ENCODE data around the gene KDM1B.

KDM1B gene

DNA sequence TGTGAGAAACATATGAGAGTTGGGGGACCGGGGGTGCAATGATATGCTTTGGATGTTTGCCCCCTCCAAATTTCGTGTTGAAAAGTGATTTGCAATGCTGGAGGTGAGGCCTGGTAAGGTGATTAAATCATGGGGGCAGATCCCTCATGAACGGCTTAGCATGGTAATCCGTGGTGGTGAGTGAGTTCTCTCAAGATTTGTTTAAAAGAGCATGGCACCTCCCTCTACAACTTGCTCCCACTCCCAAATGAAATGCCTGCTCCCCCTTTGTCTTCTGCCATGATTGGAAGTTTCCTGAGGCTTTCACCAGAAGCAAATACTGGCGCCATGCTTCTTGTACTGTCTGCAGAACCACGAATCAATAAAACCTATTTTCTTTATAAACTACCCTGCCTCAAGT, 106.7 kb downstream of the KDM1B start:
- DNase-seq, result no peak

DNA sequence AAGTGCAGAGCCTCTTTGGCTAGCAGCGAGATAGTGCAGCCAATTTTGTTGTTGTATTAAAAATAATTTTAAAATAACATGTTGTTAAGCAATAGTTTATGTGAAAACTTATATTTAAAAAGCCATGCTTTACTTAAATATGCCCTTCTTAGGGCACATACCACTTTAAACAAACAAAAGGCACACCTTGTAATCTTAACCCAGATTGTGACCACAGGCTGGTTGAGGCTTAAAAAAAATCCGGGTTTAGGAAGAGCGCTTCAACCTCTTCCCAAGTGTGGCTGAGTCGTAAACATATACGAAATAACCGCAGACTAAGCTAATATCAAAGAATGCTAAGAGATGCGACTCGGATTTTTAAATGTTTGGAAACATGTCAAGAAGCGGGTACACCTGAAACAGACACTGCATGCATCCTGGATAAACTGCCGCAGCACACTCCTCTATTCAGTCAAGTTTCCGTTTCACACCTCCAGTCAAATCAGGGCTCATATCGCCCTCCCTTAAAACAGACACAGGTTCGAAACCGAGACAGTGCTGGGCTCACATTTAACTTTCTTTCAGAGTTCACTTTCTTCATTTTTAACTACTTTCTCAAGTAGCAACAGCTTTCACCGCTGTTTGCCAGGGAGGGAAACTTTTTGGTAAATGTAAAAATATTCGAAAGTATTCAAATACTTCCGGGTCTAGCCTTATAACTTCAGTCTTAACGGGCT, 107.6 kb downstream of the KDM1B start:
- no peak for DNase-seq

DNA sequence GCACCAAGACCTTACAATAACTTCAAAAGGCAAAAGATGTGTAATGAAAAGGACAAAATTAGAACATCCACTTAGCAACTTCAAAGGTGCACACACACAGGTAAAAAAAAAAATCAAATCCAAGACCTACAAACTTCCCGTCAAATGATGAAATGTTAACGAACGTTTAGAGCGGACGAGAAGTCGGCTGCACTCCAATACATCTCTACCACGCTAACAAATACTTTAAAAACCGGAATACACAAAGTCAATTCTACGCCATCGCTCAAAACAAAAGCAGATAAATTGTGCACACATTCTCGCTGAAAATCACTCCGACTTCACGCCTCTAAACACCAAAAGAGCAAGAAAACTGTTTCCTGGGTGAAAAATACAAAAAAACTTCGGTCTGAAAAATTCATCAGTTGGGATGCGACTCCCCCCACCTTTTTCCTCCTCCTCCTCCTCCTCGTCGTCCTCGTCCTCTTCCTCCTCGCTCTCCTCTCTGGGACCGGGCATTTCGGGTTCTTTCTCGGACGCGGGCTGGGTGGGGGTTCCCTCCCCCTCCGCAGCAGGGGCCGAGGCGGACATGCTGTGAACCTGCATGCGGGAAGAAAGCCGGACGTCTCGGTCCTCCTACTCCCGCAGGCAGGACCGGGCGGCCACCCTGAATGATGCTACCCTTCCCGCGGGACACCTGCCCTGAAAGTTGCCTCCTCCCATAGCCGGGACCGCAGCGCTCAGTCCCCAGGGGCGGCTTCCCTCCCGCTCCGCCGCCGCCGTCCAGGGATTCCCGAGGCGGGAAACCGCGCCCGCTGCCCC, 108.4 kb downstream of the KDM1B start:
- DNase-seq, result peak in 17 of 56 donors; percentile 23 to 71 (median 59)

DNA sequence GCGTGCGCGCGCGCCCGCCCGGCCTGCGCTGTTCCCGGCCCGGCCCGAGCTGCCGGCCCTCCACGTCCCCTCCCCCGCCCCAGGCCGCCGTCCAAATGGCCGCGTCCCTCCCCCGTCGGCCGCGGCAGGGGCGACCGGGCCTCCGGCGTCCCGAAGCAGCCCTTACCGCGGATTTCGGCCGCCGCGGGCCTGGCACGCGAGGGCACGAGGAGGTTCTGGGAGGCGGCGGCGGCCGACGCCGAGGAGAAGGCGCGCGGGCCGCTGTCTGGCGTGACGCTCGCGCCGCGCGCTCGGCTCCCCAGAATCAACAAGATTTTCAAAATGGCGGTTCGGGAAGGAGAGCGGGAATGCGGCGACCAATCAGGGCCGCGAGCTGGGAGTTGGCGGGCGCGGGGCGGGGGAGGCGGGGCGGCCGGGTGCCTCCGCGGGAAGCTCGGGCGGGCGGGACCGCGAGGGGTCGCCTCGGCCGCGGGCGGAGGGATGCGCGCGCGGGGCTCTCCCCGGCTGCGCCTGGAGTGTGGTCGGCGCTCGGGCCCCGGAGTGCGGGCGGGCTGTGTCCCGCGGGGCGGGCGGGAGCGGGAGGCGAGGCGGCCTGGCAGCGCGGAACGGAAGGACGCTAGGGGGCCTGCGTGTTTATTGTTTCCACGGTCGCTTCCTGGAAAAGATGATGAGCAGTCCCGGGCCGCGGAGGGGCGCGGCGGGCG, 109.1 kb downstream of the KDM1B start, which contains the start of gene DEK:
DEK (minus strand) TSS at position 312 of the 704 bp plus-strand sequence. CDS start 543 bp downstream, outside the sequence.
- peak in 54 of 56 donors; percentile 63 to 99 (median 91) for DNase-seq

DNA sequence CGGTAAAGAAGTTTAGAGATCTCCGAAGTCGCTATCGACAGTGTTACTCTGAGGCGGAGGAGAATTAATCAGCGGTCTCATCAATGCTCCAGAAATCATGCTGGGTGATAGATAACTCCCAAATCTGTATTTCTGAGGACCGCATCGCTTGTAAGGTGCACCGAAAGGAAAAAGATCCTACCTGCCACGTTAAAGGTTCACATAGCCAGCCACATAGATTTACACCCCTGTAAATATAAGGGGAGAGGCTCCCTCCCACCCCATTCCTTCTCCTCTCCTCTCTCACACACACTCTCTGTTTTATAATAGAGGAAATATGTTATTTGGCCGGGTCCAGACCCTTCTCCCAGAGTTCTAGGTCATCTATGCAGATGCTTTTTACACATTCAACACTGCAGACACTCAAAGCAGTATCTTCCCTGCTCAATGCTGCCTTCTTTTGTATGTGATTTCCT, 109.7 kb downstream of the KDM1B start:
- no peak for DNase-seq

DNA sequence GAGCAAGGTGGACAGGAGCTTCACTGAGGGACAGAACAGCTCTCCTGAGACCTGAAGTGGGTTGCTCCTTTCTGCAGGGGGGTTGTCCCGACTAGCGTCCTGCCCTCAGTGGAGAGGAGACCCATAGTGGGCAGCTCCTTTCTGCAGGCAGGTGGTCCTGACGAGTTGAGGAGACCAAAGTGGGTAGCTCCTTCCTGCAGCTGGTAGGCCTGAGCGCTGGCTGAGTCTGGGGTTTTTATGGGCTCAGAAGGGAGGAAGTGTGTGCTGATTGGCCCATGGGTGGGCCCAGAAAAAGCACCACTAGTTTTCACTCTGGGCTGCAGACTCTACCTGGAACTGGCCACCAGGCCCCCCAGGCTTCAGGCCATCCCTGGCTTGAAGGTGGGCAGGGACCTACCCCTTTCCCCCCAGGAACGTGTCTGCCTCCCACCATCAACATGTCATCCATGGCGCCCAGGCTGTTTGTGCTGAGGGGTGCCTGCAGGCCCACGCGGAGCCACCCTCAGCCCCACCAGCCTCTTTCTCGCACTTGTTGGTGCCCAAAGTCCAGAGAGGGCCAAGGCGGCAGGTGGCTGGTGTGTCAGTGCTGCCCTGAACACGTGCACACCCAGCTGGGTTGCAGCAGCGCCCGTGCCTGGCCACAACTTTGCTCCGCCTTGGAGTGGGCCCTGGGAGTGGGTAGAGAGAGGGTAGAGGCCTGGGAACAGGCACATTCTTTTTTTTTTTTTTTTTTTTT, 110.7 kb downstream of the KDM1B start:
- DNase-seq, result no peak

DNA sequence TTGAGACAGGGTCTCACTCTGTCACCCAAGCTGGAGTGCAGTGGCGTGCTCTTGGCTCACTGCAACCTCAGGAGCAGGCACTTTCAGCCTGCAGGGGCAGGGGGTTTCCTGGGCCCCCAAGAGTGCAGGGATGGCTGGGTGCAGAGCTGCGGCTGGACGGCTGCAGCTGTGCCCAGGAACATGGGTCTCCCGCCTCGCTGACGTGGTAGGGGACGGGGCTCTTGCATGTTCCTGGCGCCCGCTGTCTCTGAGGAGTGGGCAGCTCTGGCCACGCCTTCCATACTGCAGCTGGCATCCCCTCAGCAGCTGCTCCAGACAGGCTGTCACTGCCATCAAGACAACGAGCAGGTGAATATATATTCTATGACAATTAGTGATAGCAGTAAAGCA, 111.3 kb downstream of the KDM1B start:
- DNase-seq, result no peak

DNA sequence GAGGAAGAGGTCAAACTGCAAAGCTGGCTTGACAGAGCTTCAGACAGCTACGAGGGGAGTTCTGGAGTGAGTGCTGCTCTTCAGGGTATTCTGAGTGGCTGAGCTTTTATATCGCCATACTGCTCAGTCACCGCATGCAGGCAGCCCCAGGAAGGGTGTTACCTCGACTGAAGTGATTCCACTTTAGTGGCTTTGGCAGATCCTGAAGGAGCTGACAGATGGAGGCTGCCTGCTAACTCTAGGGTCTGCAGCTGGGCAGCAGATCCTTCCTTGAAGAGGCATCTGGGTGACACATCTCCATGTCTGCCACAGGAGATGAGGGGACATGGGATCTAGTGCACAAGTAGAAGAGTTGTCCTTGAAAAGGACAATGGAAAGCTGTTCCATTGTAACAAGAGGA, 112.8 kb downstream of the KDM1B start:
- no peak for DNase-seq

DNA sequence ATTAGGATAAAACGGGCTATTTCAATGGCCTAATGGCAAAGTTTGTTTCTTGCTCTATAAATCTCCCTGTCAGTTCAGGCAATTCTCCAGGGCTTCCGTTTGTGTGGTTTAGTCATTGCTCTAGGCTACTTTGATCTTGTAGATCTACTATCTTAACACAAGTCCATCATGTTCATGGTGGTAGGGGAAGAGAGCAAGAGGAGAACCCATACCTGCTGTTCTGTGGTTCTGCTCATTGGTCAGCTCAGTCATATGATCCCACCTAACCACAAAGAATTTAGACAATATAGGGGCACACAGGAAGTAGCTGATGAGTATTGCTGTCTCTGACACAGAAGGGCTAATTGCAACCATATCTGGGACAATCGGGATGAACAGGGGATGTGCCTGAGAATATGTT, 114.0 kb downstream of the KDM1B start:
- DNase-seq, result no peak

DNA sequence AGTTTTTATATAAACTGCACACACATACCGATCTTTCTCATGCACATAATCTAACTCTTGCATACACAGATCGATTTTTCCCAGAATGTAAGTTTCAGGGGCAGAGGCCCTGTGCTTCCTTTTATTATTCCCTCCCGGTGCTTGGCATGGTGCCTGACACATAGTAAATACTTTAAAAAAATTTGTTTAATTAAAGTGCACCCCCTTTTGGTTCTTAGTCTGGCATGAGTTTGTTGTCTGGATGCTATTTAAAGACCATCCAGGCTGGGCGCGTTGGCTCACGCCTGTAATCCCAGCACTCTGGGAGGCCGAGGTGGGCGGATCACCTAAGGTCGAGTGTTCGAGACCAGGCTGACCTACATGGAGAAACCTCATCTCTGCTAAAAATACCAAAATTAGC, 114.5 kb downstream of the KDM1B start:
- no peak for DNase-seq

DNA sequence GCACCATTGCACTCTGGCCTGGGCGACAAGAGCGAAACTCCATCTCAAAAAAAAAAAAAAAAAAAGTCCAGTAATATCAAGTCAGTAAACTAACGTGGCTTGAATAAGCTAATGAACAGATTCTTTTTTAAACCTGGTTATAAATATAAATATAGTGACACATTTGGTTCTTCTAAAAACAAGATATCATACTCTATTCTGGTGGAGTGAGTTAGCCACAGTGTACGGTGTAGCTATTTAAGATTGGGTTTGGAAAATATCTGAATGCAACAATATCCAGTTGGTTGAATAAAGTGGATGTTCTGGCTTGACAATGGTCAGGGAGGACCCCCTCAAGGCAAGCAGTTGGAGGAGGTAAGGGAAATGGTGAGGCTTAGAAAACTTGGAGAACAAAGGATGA, 115.0 kb downstream of the KDM1B start:
- DNase-seq, result no peak
